Uterus (tissue), 4 donors: ENCODE measurements around the gene PLXNB3. TPM values are rescaled to one million over a fixed set of nuclear protein-coding genes. Genes with fewer than 3 reads are reported as not detected.

Experiments used
- DNase-seq, 2 donors: peaks; one replicate each; pipeline ENCODE4 v3.0.0-alpha.2; 2019 to 2020
- H3K27ac ChIP-seq, 2 donors: fragments of 200-600 bp; sonication (generic); 1 replicate in 1 of 2; 2 replicates in 1 of 2; pipeline ENCODE4 v1.5.1; 2016 to 2018
- H3K27me3 ChIP-seq, 2 donors: fragments of 200-600 bp; sonication (generic); one replicate each; pipeline ENCODE4 v1.5.1; 2018 to 2019; ENCODE audit warnings: control low read depth in 1 of 2
- H3K36me3 ChIP-seq, 2 donors: fragments of 200-600 bp; sonication (generic); one replicate each; pipeline ENCODE4 v1.5.1; 2019; ENCODE audit warnings: control low read depth in 1 of 2
- H3K4me1 ChIP-seq, 2 donors: fragments of 200-600 bp; sonication (generic); one replicate each; pipeline ENCODE4 v1.5.1; 2018 to 2019; ENCODE audit warnings: control low read depth in 1 of 2
- H3K4me3 ChIP-seq, 2 donors: fragments of 200-600 bp; sonication (generic); 1 replicate in 1 of 2; 2 replicates in 1 of 2; pipeline ENCODE4 v1.5.1; 2018 to 2019; ENCODE audit warnings: mild to moderate bottlenecking in 1 of 2
- H3K9me3 ChIP-seq, 2 donors: fragments of 200-600 bp; sonication (generic); one replicate each; pipeline ENCODE4 v1.5.1; 2019; ENCODE audit warnings: control low read depth in 1 of 2
- CTCF ChIP-seq, 4 experiments: fragments of 200-600 bp in 2 of 4; fragments of 450-650 bp in 2 of 4; sonication (generic) in 2 of 4; IDR thresholded peaks; one replicate each; pipeline ENCODE4 v1.5.1; 2016 to 2019; ENCODE audit warnings: antibody characterized with exemption in 4 of 4, mild to moderate bottlenecking in 2 of 4, moderate library complexity in 1 of 4
- POLR2A ChIP-seq, 2 donors: fragments of 450-650 bp; IDR thresholded peaks; one replicate each; pipeline ENCODE4 v1.6.1; 2016; ENCODE audit warnings: antibody characterized with exemption in 2 of 2, mild to moderate bottlenecking in 1 of 2, moderate library complexity in 1 of 2
- intact Hi-C: fragments of 100-400 bp; cut with DNase I; formaldehyde crosslinking; loops from one replicate; pipeline ENCODE4 v1.15.1; 2023; ENCODE audit warnings: low total_unique reads
- total RNA-seq, 4 donors: library from RNA; depleted of rRNA in 3 of 4; stranded (reverse); fragments of >200 nt in 3 of 4; gene quantifications; one replicate each; pipeline versions ENCODE4 v1.1.0 to v1.2.4, GENCODE V29; 2014 to 2023
- donor health status: DM: yes; HTN: yes; CAD: no.

Gene PLXNB3
- total RNA-seq, 4 donors from 2014 or later: 1.5 to 50.7 (median 5.1) TPM

GRCh38 chrX:153800177-153800722 is 36.2 kb downstream of the PLXNB3 start:
- H3K4me3 ChIP-seq: no peak overlapping the region
- H3K27ac ChIP-seq: no peak overlapping the region
- TF ChIP-seq POLR2A (IDR thresholded peaks at IDR 0.05): no peak
- no peak for TF ChIP-seq CTCF (IDR thresholded peaks at IDR 0.05)

GRCh38 chrX:153800746-153801145 is 36.7 kb downstream of the PLXNB3 start:
- H3K4me1 ChIP-seq: no peaks in the 10 kb centered on the region
- no peaks in the 10 kb centered on the region for H3K9me3 ChIP-seq
- H3K27ac ChIP-seq: no peak overlapping the region
- intact Hi-C loops: no loop called here
- H3K4me3 ChIP-seq: no peak overlapping the region
- no peaks in the 10 kb centered on the region for H3K27me3 ChIP-seq
- no peak for DNase-seq
- no peaks in the 10 kb centered on the region for H3K36me3 ChIP-seq
- no peak for TF ChIP-seq POLR2A (IDR thresholded peaks at IDR 0.05)
- TF ChIP-seq CTCF (IDR thresholded peaks at IDR 0.05): no peak

More at GRCh38 chrX:153800177-153800722, 36.2 kb downstream of the PLXNB3 start:
- Histone ChIP-seq H3K9me3 (no peaks in the 10 kb centered on the region), H3K4me1 (no peaks in the 10 kb centered on the region), H3K36me3 (no peaks in the 10 kb centered on the region), H3K27me3 (no peaks in the 10 kb centered on the region)
- intact Hi-C loops: no loop called here
- no peak for DNase-seq

GRCh38 chrX:153801669-153802068 is 37.6 kb downstream of the PLXNB3 start:
- H3K4me1 ChIP-seq: no peaks in the 10 kb centered on the region
- no peaks in the 10 kb centered on the region for H3K9me3 ChIP-seq
- H3K27me3 ChIP-seq: no peaks in the 10 kb centered on the region
- no peak for DNase-seq
- no peak overlapping the region for H3K4me3 ChIP-seq
- no peak for TF ChIP-seq POLR2A (IDR thresholded peaks at IDR 0.05)
- no peak for TF ChIP-seq CTCF (IDR thresholded peaks at IDR 0.05)
- no peaks in the 10 kb centered on the region for H3K36me3 ChIP-seq
- intact Hi-C loops: no loop called here
- H3K27ac ChIP-seq: no peak overlapping the region

- TF ChIP-seq POLR2A (IDR thresholded peaks at IDR 0.05) (no peak), CTCF (IDR thresholded peaks at IDR 0.05) (no peak)
Measured at GRCh38 chrX:153802513-153803045, 38.5 kb downstream of the PLXNB3 start.

GRCh38 chrX:153803211-153804099 is 39.4 kb downstream of the PLXNB3 start:
- intact Hi-C loops: no loop called here
- no peak overlapping the region for H3K27ac ChIP-seq
- no peaks in the 10 kb centered on the region for H3K9me3 ChIP-seq
- no peaks in the 10 kb centered on the region for H3K4me1 ChIP-seq
- H3K4me3 ChIP-seq: no peak overlapping the region
- H3K36me3 ChIP-seq: no peaks in the 10 kb centered on the region
- TF ChIP-seq POLR2A (IDR thresholded peaks at IDR 0.05) (no peak), CTCF (IDR thresholded peaks at IDR 0.05) (no peak)
- H3K27me3 ChIP-seq: no peaks in the 10 kb centered on the region
- no peak for DNase-seq

More at GRCh38 chrX:153802513-153803045, 38.5 kb downstream of the PLXNB3 start:
- Histone ChIP-seq H3K4me3 (no peak overlapping the region), H3K27me3 (no peaks in the 10 kb centered on the region), H3K9me3 (no peaks in the 10 kb centered on the region), H3K27ac (no peak overlapping the region), H3K36me3 (no peaks in the 10 kb centered on the region), H3K4me1 (no peaks in the 10 kb centered on the region)
- intact Hi-C loops: no loop called here
- DNase-seq: no peak
